ENCODE measurements around the gene HNRNPUL1.
"Not testable (repeated sequence)": the region's sequence is repeated elsewhere in the genome, so short reads cannot be mapped to it uniquely, and the experiment has no call there.

Gene HNRNPUL1

GRCh38 chr19:41278478-41278877 is 14.3 kb downstream of the HNRNPUL1 start:
- no peak for ATAC-seq

GRCh38 chr19:41288673-41289530 is 24.7 kb downstream of the HNRNPUL1 start:
- ATAC-seq, result no peak

- ATAC-seq, result not testable (repeated sequence)
These were observed 25.6 kb downstream of the HNRNPUL1 start for GRCh38 chr19:41289814-41290213.

- ATAC-seq, result no peak
These were observed 30.2 kb downstream of the HNRNPUL1 start for GRCh38 chr19:41294393-41294792.

GRCh38 chr19:41295499-41295898 is 31.3 kb downstream of the HNRNPUL1 start:
- ATAC-seq, result no peak

GRCh38 chr19:41296433-41296871 is 32.3 kb downstream of the HNRNPUL1 start:
- ATAC-seq, result no peak

- ATAC-seq, result peak in 1 of 2 donors; percentile 16
These were observed 33.6 kb downstream of the HNRNPUL1 start for GRCh38 chr19:41297628-41298347.

- ATAC-seq, result peak; percentile 10 to 14
These were observed 34.3 kb downstream of the HNRNPUL1 start for GRCh38 chr19:41298348-41298964.

- no peak for ATAC-seq
These were observed 35.0 kb downstream of the HNRNPUL1 start for GRCh38 chr19:41299046-41299754.

GRCh38 chr19:41299755-41300089 is 35.5 kb downstream of the HNRNPUL1 start:
- ATAC-seq, result no peak

GRCh38 chr19:41300555-41300954 is 36.4 kb downstream of the HNRNPUL1 start:
- no peak for ATAC-seq

- peak; percentile 68 to 71 for ATAC-seq
These were observed 38.6 kb downstream of the HNRNPUL1 start for GRCh38 chr19:41302624-41303351.

GRCh38 chr19:41303954-41304353 is 39.8 kb downstream of the HNRNPUL1 start:
- ATAC-seq, result no peak

GRCh38 chr19:41304706-41305483 is 40.7 kb downstream of the HNRNPUL1 start:
- no peak for ATAC-seq

- ATAC-seq, result no peak
These were observed 42.0 kb downstream of the HNRNPUL1 start for GRCh38 chr19:41305927-41306793.

- no peak for ATAC-seq
These were observed 43.1 kb downstream of the HNRNPUL1 start for GRCh38 chr19:41307090-41307875.

GRCh38 chr19:41307954-41308449 is 43.8 kb downstream of the HNRNPUL1 start:
- ATAC-seq, result peak; percentile 1 to 11

GRCh38 chr19:41308450-41309179 is 44.4 kb downstream of the HNRNPUL1 start:
- peak; percentile 56 to 58 for ATAC-seq
